CD4-positive, alpha-beta T cell treated with Interleukin-4 for 4 hours (primary cell): ENCODE data around the gene EDC4.
A peak's percentile ranks its signal among the peaks of the same experiment; 100 is the strongest.

Experiments used
- DNase-seq: peaks from one replicate; pipeline ENCODE4 v3.0.0-alpha.2; 2020

The EDC4 gene

DNA sequence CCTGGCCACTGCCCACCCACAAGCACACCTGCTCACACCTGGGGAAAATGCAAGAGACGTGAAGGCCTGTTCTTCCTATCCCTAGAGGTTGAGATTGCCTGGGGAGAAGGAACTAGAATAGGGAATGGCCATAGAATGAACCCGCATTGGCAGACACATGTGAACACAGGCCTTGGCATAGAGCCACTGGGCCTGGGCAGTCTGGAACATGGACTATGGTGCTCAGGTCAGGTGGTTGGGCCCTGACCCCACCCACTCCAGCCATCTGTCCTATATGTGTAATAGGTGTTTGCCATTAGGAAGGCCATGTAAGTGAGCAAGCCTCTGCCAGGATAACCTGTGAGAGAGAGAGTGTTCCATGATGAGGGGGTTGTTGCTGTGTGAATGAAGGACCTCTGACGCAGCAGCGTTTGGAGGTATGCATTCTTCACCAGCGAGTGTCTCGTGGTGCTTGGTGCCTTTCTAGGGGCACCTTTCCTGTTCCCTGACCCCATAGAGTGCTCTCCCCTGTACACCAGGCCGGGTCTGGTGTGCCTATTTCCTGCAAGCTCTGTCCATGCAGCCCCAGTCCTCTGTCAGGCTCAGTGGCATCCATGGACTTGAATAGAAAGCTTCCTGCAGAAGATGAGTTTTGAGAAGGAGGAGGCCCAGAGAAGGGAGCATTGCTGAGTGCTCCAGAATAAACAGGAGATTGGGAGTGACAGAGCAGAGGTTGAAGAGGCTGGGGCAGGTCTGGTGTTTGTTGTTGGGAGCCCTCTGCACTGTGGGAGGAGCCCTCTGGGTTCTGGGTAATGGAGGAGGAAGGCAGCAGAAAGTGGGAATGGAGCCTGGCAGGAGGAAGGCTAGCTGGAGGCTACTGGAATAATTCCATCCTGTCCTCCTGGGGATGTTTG lies 43.2 kb downstream of the EDC4 start:
- DNase-seq = no peak

DNA sequence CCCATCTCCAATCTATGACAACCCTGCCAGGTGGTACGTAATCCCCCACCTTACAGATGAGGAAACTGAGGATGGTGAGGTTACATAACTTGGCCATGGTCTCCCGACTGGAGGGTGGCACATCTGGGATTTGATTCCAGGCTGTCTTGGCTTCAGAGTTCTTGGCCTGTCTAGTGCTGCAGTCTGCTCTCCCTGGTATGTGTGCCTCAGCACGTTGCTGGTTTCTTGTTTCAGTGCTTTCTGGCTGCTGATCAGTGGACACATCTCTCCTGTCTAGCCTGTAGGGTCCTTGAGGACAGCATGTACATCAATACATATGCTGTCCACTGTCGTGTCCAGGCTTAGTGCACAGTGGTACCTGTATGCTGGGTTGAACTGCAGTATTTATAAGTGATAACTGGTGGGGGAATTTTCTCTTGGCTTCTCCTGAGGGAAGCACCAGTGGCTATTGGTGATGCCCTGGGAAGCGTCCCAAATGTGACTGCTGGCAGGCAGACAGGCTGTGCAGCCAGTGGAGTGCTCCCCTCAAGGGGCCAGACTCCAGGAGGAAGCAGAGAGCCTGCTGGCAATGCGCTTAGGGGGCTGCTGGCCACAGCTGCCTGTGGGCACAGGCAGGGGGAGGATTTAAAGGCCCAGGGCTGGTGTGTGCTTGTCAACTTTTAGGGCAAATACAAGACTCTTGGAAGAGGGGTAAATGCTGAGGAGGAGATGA lies 44.4 kb downstream of the EDC4 start:
- no peak for DNase-seq

DNA sequence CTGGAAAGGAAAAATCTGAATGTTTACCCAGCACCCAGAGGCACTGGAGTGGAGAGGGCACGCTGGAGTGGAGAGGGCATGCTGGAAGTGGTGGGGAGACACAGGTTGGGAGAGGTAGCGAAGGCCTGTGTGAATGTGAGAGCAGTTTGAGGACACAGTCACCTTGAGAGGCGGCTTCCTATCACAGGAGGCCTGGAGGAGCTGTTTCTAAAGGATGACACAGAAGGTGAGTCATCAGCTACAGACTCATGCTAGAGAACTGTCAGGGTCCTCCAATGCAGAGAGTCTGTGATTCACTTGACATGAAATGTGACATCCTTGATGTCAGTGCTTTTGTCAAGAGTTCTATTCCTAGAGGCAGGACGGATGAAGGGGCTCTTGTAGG lies 45.0 kb downstream of the EDC4 start:
- peak; percentile 67 for DNase-seq

DNA sequence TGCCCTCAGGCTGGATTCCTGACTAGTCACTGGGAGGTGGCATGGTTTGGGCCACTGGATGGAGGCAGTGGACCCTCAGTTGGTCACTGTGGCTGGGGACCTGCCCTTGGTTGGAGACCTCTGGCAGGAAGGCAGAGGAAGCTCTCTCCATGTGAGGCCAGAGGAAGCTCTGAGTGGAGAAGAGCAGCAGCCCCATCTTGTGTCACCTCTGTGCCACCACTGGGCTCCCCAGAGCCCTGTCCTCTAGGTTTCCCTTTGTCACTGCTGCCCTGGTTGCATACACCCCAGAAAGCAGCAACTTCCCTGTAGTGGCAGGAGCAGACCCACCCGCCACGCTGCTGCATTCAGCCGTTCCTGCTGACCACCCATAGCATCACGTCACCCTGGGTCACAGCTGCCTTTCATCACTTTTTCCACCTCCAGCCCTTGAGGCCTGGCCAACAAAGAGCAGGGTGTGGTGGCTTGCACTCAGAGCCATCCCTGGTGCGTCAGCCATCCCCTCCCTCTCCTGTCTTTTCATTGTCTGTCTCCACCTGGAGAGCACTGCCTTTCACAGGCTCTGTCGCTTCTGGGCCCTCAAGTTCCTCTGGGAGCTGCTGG lies 46.9 kb downstream of the EDC4 start:
- DNase-seq = no peak

DNA sequence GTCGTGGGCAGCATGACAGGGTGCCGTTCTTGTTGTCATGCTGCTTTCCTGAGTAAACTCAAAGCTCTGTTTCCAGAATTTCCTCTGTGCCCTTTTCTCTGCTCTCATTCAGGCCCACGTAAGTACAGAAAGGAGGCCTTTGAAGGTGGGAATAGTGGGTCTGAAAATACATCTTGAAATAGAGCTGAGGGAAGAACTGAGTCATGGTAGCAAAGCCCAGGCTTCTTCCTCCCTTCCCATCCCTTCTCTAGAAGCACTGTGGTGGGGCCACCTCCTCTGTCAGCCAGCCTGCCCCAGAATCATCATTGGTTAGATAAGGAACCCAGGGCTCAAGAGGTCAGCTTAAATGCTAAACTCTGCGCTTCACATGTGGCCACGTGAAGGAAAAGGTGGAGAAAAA lies 49.4 kb downstream of the EDC4 start:
- no peak for DNase-seq

DNA sequence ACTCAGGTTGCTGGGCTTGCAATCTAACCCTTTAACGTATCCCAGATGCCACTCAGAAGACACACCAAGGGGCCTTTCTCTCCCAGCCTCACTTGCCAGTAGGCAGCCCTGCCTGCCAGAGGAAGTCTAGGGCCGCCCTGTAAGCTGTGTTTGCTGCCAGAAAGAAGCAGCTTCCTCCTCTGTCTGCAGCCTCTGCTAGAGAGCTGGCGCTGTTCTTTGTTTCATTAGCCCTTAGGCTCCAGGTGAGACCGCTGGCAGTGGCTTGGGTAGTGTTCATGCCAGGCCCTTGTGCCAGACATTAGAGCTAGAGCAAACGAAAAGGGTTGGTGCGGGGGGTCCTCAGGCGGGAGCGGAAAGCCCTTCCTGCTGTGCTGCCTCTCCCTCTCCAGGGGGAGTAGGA lies 49.9 kb downstream of the EDC4 start:
- no peak for DNase-seq

DNA sequence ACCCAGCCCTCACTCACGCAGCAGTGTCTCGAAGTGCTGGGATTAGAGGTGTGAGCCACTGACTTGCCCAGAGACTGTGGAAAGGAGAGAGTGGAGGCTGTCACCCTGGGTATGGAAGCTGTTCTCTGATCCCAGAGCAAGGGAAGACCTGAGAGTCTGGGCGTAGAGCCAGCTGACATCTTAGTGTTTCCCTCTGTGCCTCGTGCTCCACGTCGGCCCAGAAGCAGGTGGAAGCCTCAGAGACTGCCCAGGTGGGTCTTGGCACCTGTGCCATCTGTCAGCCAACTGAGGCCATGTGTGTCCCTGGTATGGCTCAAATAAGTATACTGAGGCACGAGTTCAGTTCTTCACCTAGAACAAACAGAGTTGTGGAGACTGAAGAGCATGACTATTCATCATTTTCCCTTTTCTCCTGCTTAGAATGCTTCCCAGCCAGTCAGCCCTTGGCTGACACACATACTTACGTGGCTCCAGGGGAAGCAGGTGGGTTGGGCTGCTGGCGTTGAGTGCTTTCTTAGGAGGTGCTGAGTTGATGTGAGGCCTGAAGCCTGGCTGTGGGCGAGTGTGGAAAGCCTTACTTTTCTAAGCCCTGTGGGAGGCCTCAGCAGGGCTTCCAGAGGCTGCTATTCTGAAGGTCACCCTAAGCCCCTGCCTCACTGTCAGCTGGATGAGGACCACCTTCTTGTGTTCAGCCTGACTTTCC lies 50.7 kb downstream of the EDC4 start:
- no peak for DNase-seq

DNA sequence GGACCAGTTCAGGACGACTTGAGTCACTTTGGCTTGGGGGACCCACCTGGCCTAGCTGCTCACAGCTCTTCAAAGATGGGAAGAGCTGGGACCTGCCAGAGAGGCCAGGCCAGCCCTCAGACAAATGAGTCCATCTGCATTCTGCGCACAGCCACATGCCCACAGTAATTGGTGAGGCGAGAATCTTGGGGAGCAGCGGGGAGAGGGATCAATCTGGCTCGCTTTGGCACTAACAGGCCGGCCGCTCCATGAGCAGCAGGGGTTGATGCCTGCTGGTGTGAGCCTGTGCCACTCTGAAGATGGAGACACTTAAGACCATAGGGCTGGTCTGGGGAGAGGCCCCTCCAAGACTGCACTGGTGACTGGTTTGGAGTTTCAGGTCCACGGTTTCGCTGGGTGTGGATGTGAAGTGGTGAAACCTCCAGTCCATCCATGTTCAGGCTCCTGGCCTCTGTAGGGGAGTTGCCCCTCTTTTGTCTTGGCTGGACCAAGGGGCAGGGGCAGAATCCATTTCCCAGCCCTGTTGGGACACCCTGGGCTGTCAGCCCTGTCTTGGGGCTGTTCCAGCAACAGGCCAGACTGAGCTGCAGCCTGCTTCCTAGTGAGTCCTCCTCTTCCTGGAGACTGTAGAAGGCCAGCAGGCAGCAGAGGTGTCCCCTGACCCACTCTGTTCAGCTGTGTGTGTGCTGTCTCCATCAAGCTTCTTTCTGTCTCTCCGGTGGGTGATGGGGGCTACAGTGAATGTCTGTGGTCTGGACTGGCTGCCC lies 51.5 kb downstream of the EDC4 start:
- DNase-seq = no peak

DNA sequence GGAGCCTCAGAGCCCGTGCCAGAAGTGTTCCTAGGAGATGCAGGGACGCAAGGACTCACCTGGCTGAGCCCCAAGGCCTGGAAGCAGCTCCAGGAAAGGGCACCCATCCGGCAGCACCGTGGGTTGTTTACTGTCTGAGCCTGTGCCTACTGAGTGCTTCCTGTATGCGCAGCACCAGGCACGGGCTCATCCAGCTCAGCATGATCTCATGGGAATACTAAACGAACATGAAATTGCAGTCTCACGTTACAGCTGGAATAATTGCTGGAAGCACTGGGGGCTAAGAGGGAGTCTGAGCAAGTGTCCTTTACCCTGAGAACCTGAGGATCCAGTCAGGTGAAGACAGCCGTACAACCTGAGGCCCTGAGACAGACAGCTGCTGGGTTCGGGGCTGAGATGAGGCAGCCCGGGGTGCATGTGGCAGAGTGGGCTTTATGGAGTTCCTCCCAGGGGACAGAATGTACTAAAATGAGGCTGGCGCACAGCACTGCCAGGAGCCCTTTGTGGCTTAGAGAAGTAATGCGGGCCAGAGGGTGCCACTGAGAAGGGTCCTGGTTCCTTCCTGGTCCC lies 53.4 kb downstream of the EDC4 start:
- no peak for DNase-seq

DNA sequence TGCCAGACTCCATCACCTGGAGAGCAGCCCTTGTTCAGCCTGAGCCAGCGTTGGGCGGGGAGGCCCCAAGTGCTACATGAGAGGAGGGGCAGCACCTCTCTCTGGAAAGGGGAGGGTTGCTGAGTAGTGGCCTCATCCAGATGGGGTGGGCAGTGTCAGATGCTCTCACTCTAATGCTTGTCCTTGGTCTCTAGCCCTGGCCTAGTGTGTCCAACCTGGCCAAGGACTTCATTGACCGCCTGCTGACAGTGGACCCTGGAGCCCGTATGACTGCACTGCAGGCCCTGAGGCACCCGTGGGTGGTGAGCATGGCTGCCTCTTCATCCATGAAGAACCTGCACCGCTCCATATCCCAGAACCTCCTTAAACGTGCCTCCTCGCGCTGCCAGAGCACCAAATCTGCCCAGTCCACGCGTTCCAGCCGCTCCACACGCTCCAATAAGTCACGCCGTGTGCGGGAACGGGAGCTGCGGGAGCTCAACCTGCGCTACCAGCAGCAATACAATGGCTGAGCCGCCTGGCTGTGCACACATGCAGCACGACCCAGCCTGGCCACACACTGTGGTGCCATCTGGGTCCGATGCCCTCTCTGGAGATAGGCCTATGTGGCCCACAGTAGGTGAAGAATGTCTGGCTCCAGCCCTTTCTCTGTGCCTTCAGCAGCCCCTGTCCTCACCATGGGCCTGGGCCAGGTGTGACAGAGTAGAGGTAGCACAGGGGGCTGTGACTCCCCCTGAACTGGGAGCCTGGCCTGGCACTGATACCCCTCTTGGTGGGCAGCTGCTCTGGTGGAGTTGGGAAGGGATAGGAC lies 54.5 kb downstream of the EDC4 start:
- DNase-seq = no peak

DNA sequence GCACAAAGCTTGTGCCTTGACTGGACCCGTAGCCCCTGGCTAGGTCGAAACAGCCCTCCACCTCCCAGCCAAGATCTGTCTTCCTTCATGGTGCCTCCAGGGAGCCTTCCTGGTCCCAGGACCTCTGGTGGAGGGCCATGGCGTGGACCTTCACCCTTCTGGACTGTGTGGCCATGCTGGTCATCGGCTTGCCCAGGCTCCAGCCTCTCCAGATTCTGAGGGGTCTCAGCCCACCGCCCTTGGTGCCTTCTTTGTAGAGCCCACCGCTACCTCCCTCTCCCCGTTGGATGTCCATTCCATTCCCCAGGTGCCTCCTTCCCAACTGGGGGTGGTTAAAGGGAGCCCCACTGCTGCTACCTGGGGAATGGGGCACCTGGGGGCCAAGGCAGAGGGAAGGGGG lies 55.3 kb downstream of the EDC4 start:
- no peak for DNase-seq

DNA sequence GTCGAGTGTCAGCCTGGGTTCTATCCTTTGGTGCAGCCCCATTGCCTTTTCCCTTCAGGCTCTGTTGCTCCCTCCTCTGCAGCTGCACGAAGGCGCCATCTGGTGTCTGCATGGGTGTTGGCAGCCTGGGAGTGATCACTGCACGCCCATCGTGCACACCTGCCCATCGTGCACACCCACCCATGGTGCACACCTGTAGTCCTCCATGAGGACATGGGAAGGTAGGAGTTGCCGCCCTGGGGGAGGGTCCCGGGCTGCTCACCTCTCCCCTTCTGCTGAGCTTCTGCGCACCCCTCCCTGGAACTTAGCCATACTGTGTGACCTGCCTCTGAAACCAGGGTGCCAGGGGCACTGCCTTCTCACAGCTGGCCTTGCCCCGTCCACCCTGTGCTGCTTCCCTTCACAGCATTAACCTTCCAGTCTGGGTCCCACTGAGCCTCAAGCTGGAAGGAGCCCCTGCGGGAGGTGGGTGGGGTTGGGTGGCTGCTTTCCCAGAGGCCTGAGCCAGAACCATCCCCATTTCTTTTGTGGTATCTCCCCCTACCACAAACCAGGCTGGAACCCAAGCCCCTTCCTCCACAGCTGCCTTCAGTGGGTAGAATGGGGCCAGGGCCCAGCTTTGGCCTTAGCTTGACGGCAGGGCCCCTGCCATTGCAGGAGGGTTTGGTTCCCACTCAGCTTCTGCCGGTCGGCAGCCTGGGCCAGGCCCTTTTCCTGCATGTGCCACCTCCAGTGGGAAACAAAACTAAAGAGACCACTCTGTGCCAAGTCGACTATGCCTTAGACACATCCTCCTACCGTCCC lies 55.9 kb downstream of the EDC4 start:
- peak; percentile 74 for DNase-seq

DNA sequence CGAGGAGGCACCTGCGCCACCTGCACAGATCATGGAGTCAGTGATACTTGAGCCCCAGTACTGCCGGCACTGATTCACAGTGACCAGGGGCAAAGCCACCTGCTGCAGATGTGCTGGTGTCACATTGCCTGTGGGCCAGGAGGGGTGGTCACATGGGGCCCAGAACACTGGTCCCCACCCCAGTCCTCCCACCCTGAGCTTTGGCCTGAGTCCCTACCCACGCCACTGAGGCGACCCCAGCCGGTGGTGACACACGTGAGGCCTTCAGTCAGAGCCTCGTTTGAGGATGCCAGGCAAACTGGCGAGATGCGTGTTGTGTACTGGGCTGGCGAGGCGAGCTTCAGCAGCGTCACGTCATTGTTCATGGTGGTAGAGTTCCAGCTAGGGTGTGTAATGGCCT lies 57.3 kb downstream of the EDC4 start:
- no peak for DNase-seq

DNA sequence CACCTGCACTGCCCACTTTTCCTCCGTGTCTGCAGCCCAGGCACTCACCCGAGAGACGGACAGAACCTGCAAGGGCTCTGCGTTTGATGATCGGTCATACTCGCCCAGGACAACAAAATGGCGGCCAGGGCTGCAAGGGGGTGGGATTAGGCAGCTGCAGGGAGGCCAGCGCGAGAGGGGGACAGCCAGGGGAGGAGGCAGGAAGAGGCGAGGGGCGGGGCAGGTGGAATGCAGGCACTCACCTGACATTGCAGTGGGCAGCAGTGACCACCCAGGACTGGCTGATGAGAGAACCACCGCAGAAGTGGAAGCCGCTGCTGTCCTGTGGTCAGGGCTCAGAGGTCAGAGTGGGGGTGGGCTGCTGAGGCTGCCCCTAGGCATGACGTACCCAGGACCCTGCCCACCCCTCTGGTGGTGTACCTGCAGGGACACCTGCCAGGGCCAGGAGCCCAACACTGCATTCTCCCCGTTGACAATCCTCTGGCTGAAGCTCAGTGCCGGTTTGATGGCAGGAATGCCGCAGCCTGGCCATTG lies 57.9 kb downstream of the EDC4 start:
- no peak for DNase-seq
